Aorta (tissue), 5 donors: ENCODE results near the gene PIN4. TPM values are rescaled to one million over a fixed set of nuclear protein-coding genes. Genes with fewer than 3 reads are reported as not detected.

Source experiments
- ATAC-seq: fragments of 200-7000 bp; cut with Tn5 transposase; one replicate; pipeline ENCODE4 v1.9.1; 2022; ENCODE audit warnings: moderate library complexity; ENCODE audit not compliant: low FRiP score
- DNase-seq, 2 donors: peaks; one replicate each; pipeline ENCODE4 v3.0.0-alpha.2; 2020
- H3K27ac ChIP-seq, 2 donors: one replicate each; pipeline ENCODE4 v1.5.1; 2013; ENCODE audit warnings: low read length in 2 of 2, mild to moderate bottlenecking in 2 of 2, moderate library complexity in 2 of 2, control low read depth in 1 of 2, inconsistent platforms in 1 of 2, low read depth in 1 of 2
- H3K27me3 ChIP-seq, 2 donors: one replicate each; pipeline ENCODE4 v1.6.1; 2013; ENCODE audit warnings: control low read depth in 1 of 2, low read length in 1 of 2, mild to moderate bottlenecking in 1 of 2, moderate library complexity in 1 of 2; ENCODE audit not compliant: insufficient read depth in 2 of 2, control insufficient read depth in 1 of 2
- H3K36me3 ChIP-seq, 2 donors: one replicate each; pipeline ENCODE4 v1.6.1; 2013; ENCODE audit warnings: control low read depth in 1 of 2, low read length in 1 of 2, mild to moderate bottlenecking in 1 of 2; ENCODE audit not compliant: insufficient read depth in 2 of 2, control insufficient read depth in 1 of 2
- H3K4me1 ChIP-seq, 2 donors: one replicate each; pipeline ENCODE4 v1.6.1; 2013; ENCODE audit warnings: low read length in 2 of 2, control low read depth in 1 of 2, mild to moderate bottlenecking in 1 of 2, moderate library complexity in 1 of 2; ENCODE audit not compliant: insufficient read depth in 2 of 2, control insufficient read depth in 1 of 2
- H3K4me3 ChIP-seq, 2 donors: one replicate each; pipeline ENCODE4 v1.5.1; 2013; ENCODE audit warnings: low read length in 2 of 2, control low read depth in 1 of 2, mild to moderate bottlenecking in 1 of 2
- H3K9me3 ChIP-seq: one replicate; pipeline ENCODE4 v1.6.1; 2013; ENCODE audit warnings: mild to moderate bottlenecking, low read length; ENCODE audit not compliant: control insufficient read depth
- WGBS, 2 donors: extraction: QIAGEN DNeasy Blood & Tissue Kit; methylation state at CpG; one replicate each; pipeline ENCODE4 v1.1.7; 2013; 5-methylcytosine and 5-hydroxymethylcytosine counted together
- intact Hi-C, 2 donors: fragments of 100-400 bp; cut with DNase I; formaldehyde crosslinking; loops; one replicate each; pipeline versions ENCODE4 v1.14.2 to v1.15.0; 2022
- polyA plus RNA-seq, 2 donors: library from polyadenylated mRNA; stranded (reverse); fragments of 200-250 nt; gene quantifications; one replicate each; pipeline ENCODE4 v1.2.3, GENCODE V29; 2013
- total RNA-seq, 2 donors: library from RNA; stranded (reverse); fragmentation: NEBNext Ultra II Directional; extraction: Animal tissue kit (Norgen Biotek cat#: 25700); gene quantifications; one replicate each; pipeline ENCODE4 v1.2.1, GENCODE V29; 2021
- donor health status: healthy with polysubstance abuse.
- donor health status: Bipolar disorder and iron deficiency.
- donor health status: DM: no; HTN: no; CAD: no.
- donor health status: DM: no; HTN: no; CAD: no.
- donor health status: DM: yes; HTN: yes; CAD: no.

Gene PIN4
- total and polyA plus RNA-seq, 4 donors = 6.9 to 21.4 (median 13.5) TPM

GRCh38 chrX:72247206-72247942, 65.8 kb downstream of the PIN4 start:
- Histone ChIP-seq H3K27ac (no peak overlapping the region), H3K4me3 (no peak overlapping the region), H3K36me3 (no peaks in the 10 kb centered on the region), H3K27me3 (no peaks in the 10 kb centered on the region), H3K9me3 (no peaks in the 10 kb centered on the region), H3K4me1 (no peaks in the 10 kb centered on the region)
- no peak for ATAC-seq
- no peak for DNase-seq
- WGBS, 2 donors = 77 to 89% methylated on average over 2 of the region's 2 CpGs
- intact Hi-C loops = loop anchor here in 1 of 2 donors (5.0 kb wide), 1 partner anchor 295 kb away; no protein-coding TSS in a partner anchor

Other genes with a start within 250 kb of the PIN4 start
- gene RTL5, start 49.8 kb upstream of the PIN4 start, total RNA-seq = 10 to 100 TPM; 12.0 to 13.9 TPM
- gene RTL5, start 49.8 kb upstream of the PIN4 start, polyA plus RNA-seq = 1 to 10 TPM; 6.5 to 8.0 TPM
- under 1 TPM; 0.13 to 0.15 TPM for gene ERCC6L, start 57.3 kb downstream of the PIN4 start, total RNA-seq
- not detected for gene ERCC6L, start 57.3 kb downstream of the PIN4 start, polyA plus RNA-seq
- gene RPS4X, start 95.5 kb downstream of the PIN4 start, total RNA-seq = 100 to 1,000 TPM; 732 to 930 TPM
- 1,000 to 10,000 TPM; 1,448 to 1,899 TPM for gene RPS4X, start 95.5 kb downstream of the PIN4 start, polyA plus RNA-seq
- not detected for gene CITED1, start 124.2 kb downstream of the PIN4 start, total RNA-seq
- gene CITED1, start 124.2 kb downstream of the PIN4 start, polyA plus RNA-seq = under 1 TPM in 1 of 2 donors, not detected in 1; 0.46 TPM